Endothelial cell (in vitro differentiated cells): ENCODE results near the gene ANAPC2. TPM values are rescaled to one million over a fixed set of nuclear protein-coding genes. Genes with fewer than 3 reads are reported as not detected.

ENCODE experiments used
- DNase-seq: peaks from one replicate; pipeline ENCODE4 v3.0.0; 2021; ENCODE audit warnings: low spot score
- H3K27ac Mint-ChIP-seq: one replicate; pipeline ENCODE4 v1.8.0; 2021; ENCODE audit warnings: mixed read lengths, inconsistent platforms; ENCODE audit not compliant: unreplicated experiment
- H3K27me3 Mint-ChIP-seq: one replicate; pipeline ENCODE4 v1.8.0; 2021; ENCODE audit warnings: mild to moderate bottlenecking, moderate library complexity, mixed read lengths, inconsistent platforms; ENCODE audit not compliant: unreplicated experiment
- H3K36me3 Mint-ChIP-seq: one replicate; pipeline ENCODE4 v1.8.0; 2021; ENCODE audit warnings: mild to moderate bottlenecking, low read depth, mixed read lengths, inconsistent platforms; ENCODE audit not compliant: unreplicated experiment
- H3K4me1 Mint-ChIP-seq: one replicate; pipeline ENCODE4 v1.8.0; 2021; ENCODE audit warnings: mild to moderate bottlenecking, mixed read lengths, inconsistent platforms; ENCODE audit not compliant: unreplicated experiment
- H3K4me3 Mint-ChIP-seq: one replicate; pipeline ENCODE4 v1.8.0; 2021; ENCODE audit warnings: mild to moderate bottlenecking, mixed read lengths, inconsistent platforms; ENCODE audit not compliant: unreplicated experiment
- H3K9me3 Mint-ChIP-seq: one replicate; pipeline ENCODE4 v1.8.0; 2021; ENCODE audit warnings: mixed read lengths, inconsistent platforms; ENCODE audit not compliant: unreplicated experiment
- CTCF ChIP-seq: fragments of 200-600 bp; sonication (generic); IDR thresholded peaks from one replicate; pipeline ENCODE4 v1.5.0; 2021; ENCODE audit warnings: antibody characterized with exemption; ENCODE audit not compliant: unreplicated experiment
- total RNA-seq: library from RNA; stranded (reverse); fragmentation: NEBNext Ultra II Directional; extraction: Animal tissue kit (Norgen Biotek cat#: 25700); gene quantifications from one replicate; pipeline ENCODE4 v1.2.1, GENCODE V29; 2021; ENCODE audit not compliant: unreplicated experiment

ANAPC2 gene
- total RNA-seq, 1 donor from 2014 or later, result 76.8 TPM

- peaks cover under 1% of the 10 kb centered on the region for H3K4me1 Mint-ChIP-seq
- H3K9me3 Mint-ChIP-seq, result no peaks in the 10 kb centered on the region
- H3K36me3 Mint-ChIP-seq, result peaks cover 6% of the 10 kb centered on the region
- peaks cover 8% of the 10 kb centered on the region for H3K27me3 Mint-ChIP-seq
- no peak for DNase-seq
- no peak for TF ChIP-seq CTCF
- no peak overlapping the region for H3K27ac Mint-ChIP-seq
- H3K4me3 Mint-ChIP-seq, result no peak overlapping the region
Observed at GRCh38 chr9:137216188-137216965, 28.0 kb upstream of the ANAPC2 start.

DNA sequence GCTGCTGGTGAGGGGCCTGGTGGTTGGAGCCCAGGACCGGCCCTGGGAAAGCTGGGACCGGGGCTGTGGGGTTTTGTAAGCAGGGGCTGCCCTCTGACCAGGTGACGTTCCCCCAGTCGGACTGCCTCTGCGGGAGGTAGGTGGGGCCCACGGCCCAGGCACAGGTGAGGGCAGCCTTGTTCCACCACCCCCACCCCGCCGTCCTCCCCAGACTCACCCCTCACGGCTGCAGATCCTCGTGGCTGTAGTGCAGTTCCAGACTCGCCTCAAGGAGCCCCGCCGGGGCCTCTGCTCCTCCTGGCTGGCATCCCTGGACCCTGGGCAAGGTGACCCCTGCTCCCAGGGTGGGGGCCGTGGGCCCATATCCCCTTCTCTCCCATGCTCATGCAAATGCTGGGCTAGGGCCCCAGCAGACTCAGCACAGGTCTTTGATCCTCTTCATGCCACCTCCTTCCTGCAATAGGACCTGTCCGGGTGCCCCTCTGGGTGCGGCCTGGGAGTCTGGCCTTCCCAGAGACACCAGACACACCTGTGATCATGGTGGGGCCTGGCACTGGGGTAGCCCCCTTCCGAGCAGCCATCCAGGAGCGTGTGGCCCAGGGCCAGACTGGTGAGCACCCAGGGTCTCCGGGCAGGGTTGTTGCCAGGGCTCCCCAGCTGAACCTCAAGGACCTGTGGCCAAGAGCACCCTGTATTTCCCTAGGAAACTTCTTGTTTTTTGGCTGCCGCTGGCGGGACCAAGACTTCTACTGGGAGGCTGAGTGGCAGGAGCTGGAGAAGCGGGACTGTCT is 27.0 kb upstream of the ANAPC2 start:
- Mint-ChIP-seq H3K36me3 (peaks cover 11% of the 10 kb centered on the region), H3K27ac (no peak overlapping the region), H3K27me3 (peaks cover 9% of the 10 kb centered on the region), H3K4me3 (no peak overlapping the region), H3K4me1 (peaks cover 6% of the 10 kb centered on the region), H3K9me3 (no peaks in the 10 kb centered on the region)
- DNase-seq, result no peak
- TF ChIP-seq CTCF, result no peak

DNA sequence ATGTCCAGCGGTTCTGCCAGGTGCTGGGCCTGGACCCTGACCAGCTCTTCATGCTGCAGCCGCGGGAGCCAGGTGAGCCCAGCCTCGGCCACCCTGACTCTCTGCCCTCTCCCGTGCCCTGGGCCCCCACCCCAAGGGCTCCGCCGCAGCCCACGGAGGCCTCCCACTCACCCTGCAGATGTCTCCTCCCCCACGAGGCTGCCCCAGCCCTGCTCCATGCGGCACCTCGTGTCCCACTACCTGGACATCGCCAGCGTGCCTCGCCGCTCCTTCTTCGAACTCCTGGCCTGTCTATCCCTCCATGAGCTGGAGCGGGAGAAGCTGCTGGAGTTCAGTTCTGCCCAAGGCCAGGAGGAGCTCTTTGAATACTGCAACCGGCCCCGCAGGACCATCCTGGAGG is 26.3 kb upstream of the ANAPC2 start:
- peaks cover 6% of the 10 kb centered on the region for H3K4me1 Mint-ChIP-seq
- H3K27ac Mint-ChIP-seq, result no peak overlapping the region
- peaks cover 9% of the 10 kb centered on the region for H3K27me3 Mint-ChIP-seq
- DNase-seq, result no peak
- no peak overlapping the region for H3K4me3 Mint-ChIP-seq
- no peak for TF ChIP-seq CTCF
- H3K36me3 Mint-ChIP-seq, result peaks cover 11% of the 10 kb centered on the region
- H3K9me3 Mint-ChIP-seq, result no peaks in the 10 kb centered on the region

DNA sequence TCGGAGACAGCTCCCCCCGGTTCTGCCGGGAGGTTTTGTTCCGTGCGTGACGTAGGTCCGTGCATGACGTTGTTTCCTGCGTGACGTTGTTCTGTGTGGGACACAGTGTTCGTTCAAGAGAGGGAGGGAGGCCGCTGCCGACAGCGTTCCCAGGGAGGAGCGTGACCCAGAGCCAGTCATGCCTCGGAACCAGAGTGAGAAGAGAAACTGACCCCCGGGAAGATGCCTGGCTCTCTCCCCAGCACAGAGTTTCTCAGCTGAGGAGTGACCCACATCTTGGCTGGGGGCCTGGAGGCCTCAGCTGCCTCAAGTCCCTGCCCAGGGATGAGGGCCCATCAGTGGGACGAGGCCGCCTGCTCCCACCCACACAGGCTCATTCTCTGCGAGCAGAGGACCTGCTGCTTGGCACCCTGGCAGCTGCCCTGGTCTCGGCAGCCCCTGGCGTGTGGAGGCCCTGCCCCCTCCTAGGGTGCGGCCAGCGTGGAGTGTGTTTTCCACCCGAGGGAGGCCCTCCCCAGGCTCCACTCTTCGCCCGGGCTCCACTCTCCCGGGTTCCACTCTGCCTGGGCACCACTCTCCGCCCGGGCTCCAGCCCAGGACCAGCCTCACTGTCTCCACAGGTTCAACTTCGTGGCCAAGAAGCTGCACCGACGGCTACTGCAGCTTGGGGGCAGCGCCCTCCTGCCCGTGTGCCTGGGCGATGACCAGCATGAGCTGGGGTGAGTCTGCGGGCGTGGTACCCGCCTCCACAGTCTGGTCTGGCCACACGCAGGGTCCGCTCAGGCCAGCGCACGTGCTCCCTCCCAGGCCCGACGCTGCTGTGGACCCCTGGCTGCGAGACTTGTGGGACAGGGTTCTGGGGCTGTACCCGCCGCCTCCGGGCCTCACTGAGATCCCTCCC is 25.1 kb upstream of the ANAPC2 start:
- TF ChIP-seq CTCF, result no peak
- H3K4me1 Mint-ChIP-seq, result peaks cover 6% of the 10 kb centered on the region
- H3K4me3 Mint-ChIP-seq, result peak overlapping the region; percentile 59
- peaks cover 12% of the 10 kb centered on the region for H3K27me3 Mint-ChIP-seq
- peak overlapping the region; percentile 48 for H3K27ac Mint-ChIP-seq
- DNase-seq, result no peak
- H3K9me3 Mint-ChIP-seq, result no peaks in the 10 kb centered on the region
- H3K36me3 Mint-ChIP-seq, result peaks cover 13% of the 10 kb centered on the region
